Measurements from ENCODE around the gene MED10. TPM values are rescaled to one million over a fixed set of nuclear protein-coding genes. Genes with fewer than 3 reads are reported as not detected.

Gene MED10
- total RNA-seq, 2 donors from 2014 or later = 19.7 to 45.3 TPM

GRCh38 chr5:6386271-6386670, 7.9 kb upstream of the MED10 start:
- H3K4me3 ChIP-seq = no peak overlapping the region
- no peak for TF ChIP-seq POLR2A (IDR thresholded peaks at IDR 0.05)
- no peak for TF ChIP-seq POLR2AphosphoS5 (IDR thresholded peaks at IDR 0.05)
- TF ChIP-seq, protein P1, sequence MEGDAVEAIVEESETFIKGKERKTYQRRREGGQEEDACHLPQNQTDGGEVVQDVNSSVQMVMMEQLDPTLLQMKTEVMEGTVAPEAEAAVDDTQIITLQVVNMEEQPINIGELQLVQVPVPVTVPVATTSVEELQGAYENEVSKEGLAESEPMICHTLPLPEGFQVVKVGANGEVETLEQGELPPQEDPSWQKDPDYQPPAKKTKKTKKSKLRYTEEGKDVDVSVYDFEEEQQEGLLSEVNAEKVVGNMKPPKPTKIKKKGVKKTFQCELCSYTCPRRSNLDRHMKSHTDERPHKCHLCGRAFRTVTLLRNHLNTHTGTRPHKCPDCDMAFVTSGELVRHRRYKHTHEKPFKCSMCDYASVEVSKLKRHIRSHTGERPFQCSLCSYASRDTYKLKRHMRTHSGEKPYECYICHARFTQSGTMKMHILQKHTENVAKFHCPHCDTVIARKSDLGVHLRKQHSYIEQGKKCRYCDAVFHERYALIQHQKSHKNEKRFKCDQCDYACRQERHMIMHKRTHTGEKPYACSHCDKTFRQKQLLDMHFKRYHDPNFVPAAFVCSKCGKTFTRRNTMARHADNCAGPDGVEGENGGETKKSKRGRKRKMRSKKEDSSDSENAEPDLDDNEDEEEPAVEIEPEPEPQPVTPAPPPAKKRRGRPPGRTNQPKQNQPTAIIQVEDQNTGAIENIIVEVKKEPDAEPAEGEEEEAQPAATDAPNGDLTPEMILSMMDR (IDR thresholded peaks at IDR 0.05) = no peak
- H3K27ac ChIP-seq = no peak overlapping the region
- 89% methylated on average over 1 of the region's 1 CpG for WGBS
- H3K27me3 ChIP-seq (replicated peaks; ENCODE audit: insufficient read depth) = no peaks in the 10 kb centered on the region
- H3K4me1 ChIP-seq (replicated peaks) = no peaks in the 10 kb centered on the region
- no peak for DNase-seq (ENCODE audit: low spot score)
- H3K36me3 ChIP-seq = no peaks in the 10 kb centered on the region
- H3K9me3 ChIP-seq = no peaks in the 10 kb centered on the region
- intact Hi-C loops (cut with DNase I) = no loop called here

DNA sequence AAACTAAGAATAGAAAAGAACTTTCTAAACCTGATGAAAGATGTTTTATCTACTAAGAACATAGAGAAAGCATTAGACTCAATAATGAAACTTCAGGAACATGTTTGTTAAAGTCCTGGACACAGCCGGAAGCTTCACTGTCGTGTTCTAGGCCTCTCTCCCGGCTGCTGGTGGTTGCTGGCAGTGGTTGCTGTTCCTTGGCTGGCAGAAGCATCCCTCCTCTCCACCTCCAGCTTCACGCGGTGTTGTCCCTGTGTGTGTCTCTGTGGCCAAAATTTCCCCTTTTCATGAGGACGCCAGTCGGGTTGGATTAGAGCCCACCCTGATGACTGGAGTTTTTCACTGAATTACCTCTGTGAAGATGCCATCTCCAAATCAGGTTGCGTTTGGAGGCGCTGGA, 6.5 kb upstream of the MED10 start:
- 83% methylated on average over 9 of the region's 9 CpGs for WGBS
- Histone ChIP-seq H3K9me3 (no peaks in the 10 kb centered on the region), H3K4me1 (replicated peaks) (no peaks in the 10 kb centered on the region), H3K36me3 (no peaks in the 10 kb centered on the region), H3K27ac (no peak overlapping the region), H3K4me3 (no peak overlapping the region), H3K27me3 (replicated peaks; ENCODE audit: insufficient read depth) (no peaks in the 10 kb centered on the region)
- intact Hi-C loops (cut with DNase I) = no loop called here
- TF ChIP-seq, protein P1 (IDR thresholded peaks at IDR 0.05) = no peak
- TF ChIP-seq POLR2AphosphoS5 (IDR thresholded peaks at IDR 0.05) = no peak
- TF ChIP-seq POLR2A (IDR thresholded peaks at IDR 0.05) = no peak
- no peak for DNase-seq (ENCODE audit: low spot score)

DNA sequence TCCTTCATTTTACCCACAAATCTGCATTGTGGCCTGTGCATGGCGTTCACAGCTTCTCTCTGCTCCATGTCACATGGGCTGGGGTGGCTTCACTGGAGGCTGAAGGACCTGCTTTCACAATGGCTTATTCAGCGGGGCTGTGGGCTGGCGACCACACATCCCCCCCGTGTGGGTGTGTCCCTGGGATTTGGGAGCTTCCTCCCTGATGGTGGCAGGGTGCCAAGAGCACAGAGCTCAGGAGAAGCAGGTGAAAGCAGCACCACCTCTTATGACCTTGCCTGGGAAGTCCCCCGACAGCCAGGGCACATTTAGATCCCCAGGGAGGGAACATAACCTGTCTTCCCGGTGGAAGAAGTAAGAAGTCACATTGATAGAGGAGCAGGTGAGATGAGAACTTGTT, 5.0 kb upstream of the MED10 start:
- DNase-seq (ENCODE audit: low spot score) = no peak
- H3K27ac ChIP-seq = no peak overlapping the region
- H3K9me3 ChIP-seq = no peaks in the 10 kb centered on the region
- H3K4me3 ChIP-seq = no peak overlapping the region
- no peaks in the 10 kb centered on the region for H3K4me1 ChIP-seq (replicated peaks)
- WGBS = 47% methylated on average over 6 of the region's 6 CpGs
- no peaks in the 10 kb centered on the region for H3K36me3 ChIP-seq
- TF ChIP-seq POLR2AphosphoS5 (IDR thresholded peaks at IDR 0.05) = no peak
- TF ChIP-seq POLR2A (IDR thresholded peaks at IDR 0.05) = no peak
- TF ChIP-seq, protein P1 (IDR thresholded peaks at IDR 0.05) = no peak
- no peaks in the 10 kb centered on the region for H3K27me3 ChIP-seq (replicated peaks; ENCODE audit: insufficient read depth)
- intact Hi-C loops (cut with DNase I) = no loop called here

DNA sequence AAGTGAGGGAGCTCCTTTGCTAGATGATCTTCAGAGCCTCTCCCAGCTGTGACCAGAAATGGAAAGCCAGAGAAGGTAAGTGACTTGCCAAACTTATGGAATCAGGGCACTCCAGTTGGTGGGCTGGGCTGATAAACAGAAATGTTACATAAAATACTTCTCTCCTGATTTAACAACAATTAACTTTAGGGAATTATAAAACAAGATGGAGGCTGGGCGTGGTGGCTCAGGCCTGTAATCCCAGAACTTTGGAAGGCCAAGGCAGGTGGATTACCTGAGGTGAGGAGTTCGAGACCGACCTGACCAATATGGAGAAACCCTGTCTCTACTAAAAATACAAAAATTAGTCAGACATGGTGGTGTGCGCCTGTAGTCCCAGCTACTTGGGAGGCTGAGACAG, 899 bp upstream of the MED10 start:
- 96% methylated on average over 4 of the region's 4 CpGs for WGBS
- no peaks in the 10 kb centered on the region for H3K36me3 ChIP-seq
- peaks cover 9% of the 10 kb centered on the region for H3K4me1 ChIP-seq (replicated peaks)
- H3K27me3 ChIP-seq (replicated peaks; ENCODE audit: insufficient read depth) = no peaks in the 10 kb centered on the region
- no peak overlapping the region for H3K4me3 ChIP-seq
- H3K27ac ChIP-seq = no peak overlapping the region
- no peak for TF ChIP-seq POLR2AphosphoS5 (IDR thresholded peaks at IDR 0.05)
- TF ChIP-seq POLR2A (IDR thresholded peaks at IDR 0.05) = no peak
- TF ChIP-seq, protein P1 (IDR thresholded peaks at IDR 0.05) = no peak
- no peaks in the 10 kb centered on the region for H3K9me3 ChIP-seq
- intact Hi-C loops (cut with DNase I) = loop anchor here (5.0 to 10.0 kb wide), 2 partner anchors 198 to 366 kb away; no protein-coding TSS in a partner anchor
- no peak for DNase-seq (ENCODE audit: low spot score)

DNA sequence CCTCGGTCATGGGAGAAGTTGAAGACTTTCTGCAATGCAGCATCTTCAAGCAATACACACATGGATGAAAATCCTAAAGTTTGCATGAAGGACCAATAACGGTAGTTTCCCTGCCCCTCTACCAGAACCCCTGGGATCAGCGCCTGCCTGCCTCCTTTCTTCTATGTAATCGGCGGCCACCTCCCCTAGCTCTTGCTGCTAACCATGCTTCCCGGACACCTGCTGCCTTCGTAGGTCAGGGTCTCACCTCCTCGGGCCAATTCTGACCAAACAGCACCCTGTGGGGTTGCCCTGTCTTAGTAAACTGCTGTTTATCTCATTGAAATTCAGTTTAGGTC, 388 bp upstream of the MED10 start:
- no peaks in the 10 kb centered on the region for H3K36me3 ChIP-seq
- H3K27ac ChIP-seq = peak overlapping the region in 1 of 2 donors; percentile 77
- intact Hi-C loops (cut with DNase I) = loop anchor here (5.0 to 10.0 kb wide), 2 partner anchors 199 to 366 kb away; no protein-coding TSS in a partner anchor
- TF ChIP-seq POLR2AphosphoS5 (IDR thresholded peaks at IDR 0.05) = no peak
- no peaks in the 10 kb centered on the region for H3K9me3 ChIP-seq
- DNase-seq (ENCODE audit: low spot score) = no peak
- WGBS = 12% methylated on average over 8 of the region's 8 CpGs
- peaks cover 9% of the 10 kb centered on the region for H3K4me1 ChIP-seq (replicated peaks)
- H3K4me3 ChIP-seq = peak overlapping the region; percentile 85 to 94
- H3K27me3 ChIP-seq (replicated peaks; ENCODE audit: insufficient read depth) = no peaks in the 10 kb centered on the region
